Activated CD8-positive, alpha-beta memory T cell treated with anti-CD3 and anti-CD28 coated beads for 36 hours (primary cell): ENCODE measurements around the gene WASF3. TPM values are rescaled to one million over a fixed set of nuclear protein-coding genes. Genes with fewer than 3 reads are reported as not detected.

Source experiments
- CTCF ChIA-PET: fragments of 350-600 bp; sonication (Branson Sonifier 250); formaldehyde crosslinking; loops from one replicate; lab custom pipeline; 2021; ENCODE audit warnings: antibody characterized with exemption; lab: Charles Lee
- POLR2A ChIA-PET: fragments of 350-600 bp; sonication (Branson Sonifier 250); formaldehyde crosslinking; loops from one replicate; lab custom pipeline; 2021; ENCODE audit warnings: antibody characterized with exemption; lab: Charles Lee
- total RNA-seq, 2 experiments: library from RNA; stranded (reverse); gene quantifications; one replicate each; pipeline ENCODE4 v1.2.3, GENCODE V29; 2021

WASF3 gene
- total RNA-seq, 2 experiments from 2014 or later, result 0.06 to 0.08 TPM

DNA sequence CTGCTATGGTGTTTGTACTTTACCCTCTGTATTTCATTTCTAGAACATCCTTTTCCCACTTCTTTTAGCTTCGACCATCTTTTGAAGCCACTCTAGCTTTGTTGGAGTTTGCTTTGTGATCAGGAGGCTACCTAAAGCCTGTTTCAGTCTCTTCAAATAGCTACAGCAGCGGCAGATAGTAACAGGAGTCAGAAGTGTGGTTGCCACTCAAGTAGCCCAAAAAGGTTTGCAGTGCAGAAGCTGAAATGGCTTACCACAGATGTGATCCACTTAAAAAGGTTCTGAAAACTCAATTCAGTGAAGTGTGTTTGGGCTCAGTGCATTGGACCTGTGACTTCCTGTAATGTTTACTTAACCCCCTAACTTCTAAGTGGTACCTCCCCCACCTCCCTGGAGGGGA lies 26.2 kb downstream of the WASF3 start:
- POLR2A ChIA-PET, result no interaction called here
- CTCF ChIA-PET, result no interaction called here

DNA sequence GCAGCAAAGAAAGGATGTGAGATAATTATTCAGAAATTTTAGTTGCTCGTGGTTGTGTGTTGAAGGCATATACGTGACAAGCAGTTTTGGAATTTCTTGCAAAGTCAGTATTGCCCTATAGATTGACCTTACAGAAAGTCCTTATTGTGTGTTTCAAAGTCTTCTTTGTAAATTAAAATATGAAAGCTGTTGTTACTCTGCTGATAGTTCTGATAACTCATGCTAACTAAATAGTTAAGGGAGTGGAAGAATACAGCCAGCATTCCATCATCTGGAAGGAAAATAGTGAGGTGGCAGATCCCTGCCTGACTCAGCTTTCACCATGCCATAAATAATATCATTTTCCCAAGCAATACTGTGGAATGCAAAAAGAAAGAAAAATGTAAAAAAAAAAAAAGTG lies 27.2 kb downstream of the WASF3 start:
- CTCF ChIA-PET, result no interaction called here

DNA sequence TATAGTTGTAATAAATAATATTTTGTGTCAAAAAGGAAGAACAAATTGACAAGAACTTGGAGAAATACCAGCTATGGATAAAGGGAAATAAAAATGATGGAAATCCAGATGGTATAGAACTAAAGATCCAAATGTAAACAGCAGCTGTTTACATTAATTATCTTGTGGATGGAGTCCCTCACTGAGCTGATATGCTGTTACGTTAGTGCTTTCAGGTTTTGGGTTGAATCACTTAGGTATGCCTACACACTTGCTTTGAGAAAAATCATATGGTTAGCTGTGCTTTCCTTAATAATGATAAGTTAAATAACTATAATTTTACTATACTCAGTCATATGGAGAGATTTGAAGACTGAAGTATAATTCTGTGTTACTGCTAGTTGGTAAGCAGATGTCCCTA lies 27.7 kb downstream of the WASF3 start:
- POLR2A ChIA-PET, result no interaction called here
- CTCF ChIA-PET, result interaction anchor here (0.5 kb wide), 1 partner anchor 346 kb away, joined by 4 read pairs; no protein-coding TSS in a partner anchor

More for the DNA sequence above, 27.2 kb downstream of the WASF3 start:
- POLR2A ChIA-PET, result no interaction called here

DNA sequence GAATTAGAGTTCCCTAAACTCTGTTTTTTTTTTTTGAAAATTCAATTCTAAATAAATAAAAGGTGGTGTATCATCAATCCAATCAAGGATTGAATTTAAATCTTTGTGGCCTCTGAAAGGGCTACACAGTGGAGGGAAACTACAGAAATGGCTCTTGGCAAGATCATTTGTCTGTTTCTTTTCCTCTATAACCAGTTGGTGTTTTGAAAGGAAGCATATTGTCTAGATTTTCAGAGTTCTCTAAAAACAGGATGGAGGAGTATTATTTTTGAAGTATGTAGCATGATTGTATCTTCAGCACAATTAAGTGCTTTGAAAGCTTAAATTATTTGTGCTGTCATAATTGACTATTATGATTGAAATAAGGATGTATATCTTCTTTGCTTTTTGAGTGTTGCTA lies 29.8 kb downstream of the WASF3 start:
- POLR2A ChIA-PET, result no interaction called here
- CTCF ChIA-PET, result interaction anchor here (1.6 kb wide), 1 partner anchor 111 kb away, joined by 3 read pairs; no protein-coding TSS in a partner anchor

DNA sequence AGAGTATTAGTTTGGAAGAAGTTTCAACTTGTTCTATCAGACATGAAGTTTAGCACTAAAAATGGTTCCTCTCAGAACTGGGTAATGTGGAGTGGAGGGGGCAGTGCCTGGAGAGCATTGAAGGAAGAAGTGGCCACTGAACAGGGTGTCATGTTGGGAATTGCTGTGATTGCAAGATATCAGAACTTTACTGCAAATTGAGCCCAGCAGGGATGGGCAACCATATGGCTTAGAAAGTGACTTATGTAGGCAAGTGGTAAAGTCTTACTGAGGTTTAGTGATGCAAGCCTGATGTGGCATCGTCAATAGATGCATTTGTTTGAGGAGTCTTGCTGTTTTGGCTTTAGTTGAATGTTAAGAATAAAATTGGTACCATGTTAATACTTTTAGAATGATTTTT lies 31.7 kb downstream of the WASF3 start:
- ChIA-PET POLR2A (no interaction called here), CTCF (no interaction called here)

DNA sequence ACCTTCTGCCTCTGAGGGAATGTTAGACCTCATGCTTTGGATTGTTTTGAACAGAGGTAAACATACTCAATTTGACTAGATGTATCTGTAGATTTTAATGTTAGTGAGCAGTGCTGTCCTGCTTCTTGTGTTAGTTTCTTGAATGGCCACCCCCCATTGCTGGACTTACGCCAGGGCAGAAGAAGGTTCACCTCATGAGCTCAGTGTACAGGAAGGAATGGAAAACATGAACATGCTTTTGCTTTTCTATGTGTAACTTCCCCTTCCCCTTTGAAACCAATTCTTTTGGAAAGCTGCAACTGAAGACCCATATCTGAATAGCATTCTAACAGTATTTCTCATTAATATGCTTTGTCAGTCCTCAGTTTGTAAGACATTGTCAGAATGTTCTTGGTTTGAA lies 32.3 kb downstream of the WASF3 start:
- ChIA-PET POLR2A (no interaction called here), CTCF (no interaction called here)

DNA sequence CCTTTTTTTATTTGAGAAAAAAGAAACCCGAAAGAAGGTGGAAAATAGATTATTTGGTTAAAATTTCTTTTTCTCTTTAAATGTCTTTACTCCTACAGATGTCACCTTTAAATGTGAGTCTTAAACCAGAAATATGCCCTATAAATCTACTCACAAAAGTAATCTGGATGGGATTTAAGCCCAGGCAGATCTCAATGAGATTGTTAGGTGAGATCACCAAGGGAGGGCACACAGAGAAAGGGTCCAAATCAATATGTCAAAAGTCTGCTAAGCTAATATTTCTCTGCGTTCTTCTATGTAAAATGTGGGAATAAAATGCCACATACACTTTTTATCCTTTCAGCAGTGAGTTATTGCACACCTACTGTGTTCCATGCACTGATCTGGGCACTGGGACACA lies 32.9 kb downstream of the WASF3 start:
- ChIA-PET POLR2A (no interaction called here), CTCF (no interaction called here)

DNA sequence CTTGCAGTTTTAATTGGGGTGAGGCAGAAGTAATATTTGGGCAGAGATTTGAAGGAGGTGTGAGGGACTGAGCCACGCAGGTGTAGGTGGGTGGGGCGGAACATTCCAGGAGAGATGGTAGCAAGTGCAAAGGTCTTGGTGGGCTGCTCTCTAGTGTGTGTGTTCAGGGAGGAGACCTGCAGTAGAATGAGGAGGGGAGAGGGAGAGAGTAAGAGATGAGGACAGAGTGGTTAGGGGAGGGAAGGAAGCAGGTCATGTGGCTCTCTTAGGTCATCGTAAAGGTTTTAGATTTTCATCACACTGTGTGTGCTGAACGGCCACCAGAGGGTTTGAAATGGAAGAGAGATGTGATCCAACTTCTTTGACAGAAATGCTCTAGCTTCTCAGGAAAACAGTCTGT lies 33.5 kb downstream of the WASF3 start:
- CTCF ChIA-PET, result no interaction called here

DNA sequence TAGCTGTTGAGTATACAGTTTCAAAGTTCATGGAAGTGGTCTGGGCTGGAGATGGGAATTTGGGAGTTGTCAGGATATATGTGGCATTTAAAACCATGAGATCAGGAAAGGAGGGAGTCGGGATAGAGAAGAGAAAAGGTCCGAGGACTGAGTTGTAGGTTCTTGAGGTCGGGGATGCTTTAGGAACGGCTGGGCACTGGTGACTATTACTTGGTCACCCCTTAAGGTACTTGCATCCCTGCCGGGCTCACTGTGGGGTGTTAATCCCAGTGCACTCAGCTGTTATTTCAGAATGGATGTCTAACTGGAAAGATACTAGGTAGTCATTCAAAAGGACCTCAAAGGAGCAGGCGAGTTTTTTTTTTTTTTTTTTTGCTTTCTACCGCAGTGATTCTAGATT lies 34.2 kb downstream of the WASF3 start:
- CTCF ChIA-PET, result no interaction called here
- POLR2A ChIA-PET, result no interaction called here

More for the DNA sequence above, 33.5 kb downstream of the WASF3 start:
- POLR2A ChIA-PET, result no interaction called here

DNA sequence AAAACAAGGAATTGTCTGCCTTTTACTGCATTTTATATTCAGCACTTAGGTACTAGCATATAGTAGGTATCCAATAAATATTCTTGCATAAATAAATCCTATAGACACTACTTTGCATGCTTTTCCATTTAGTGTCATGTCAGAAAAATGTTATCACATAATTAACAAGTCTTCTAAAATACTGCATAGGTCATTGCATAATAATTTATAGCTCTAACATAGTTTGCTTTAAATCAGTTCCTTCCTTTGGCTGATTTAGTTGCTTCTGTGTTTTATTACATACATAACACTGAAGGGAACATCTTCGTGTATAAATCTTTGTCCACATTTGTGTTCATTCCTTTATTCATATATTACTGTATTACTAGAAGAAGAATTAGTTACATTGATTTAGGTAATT lies 36.2 kb downstream of the WASF3 start:
- CTCF ChIA-PET, result no interaction called here

DNA sequence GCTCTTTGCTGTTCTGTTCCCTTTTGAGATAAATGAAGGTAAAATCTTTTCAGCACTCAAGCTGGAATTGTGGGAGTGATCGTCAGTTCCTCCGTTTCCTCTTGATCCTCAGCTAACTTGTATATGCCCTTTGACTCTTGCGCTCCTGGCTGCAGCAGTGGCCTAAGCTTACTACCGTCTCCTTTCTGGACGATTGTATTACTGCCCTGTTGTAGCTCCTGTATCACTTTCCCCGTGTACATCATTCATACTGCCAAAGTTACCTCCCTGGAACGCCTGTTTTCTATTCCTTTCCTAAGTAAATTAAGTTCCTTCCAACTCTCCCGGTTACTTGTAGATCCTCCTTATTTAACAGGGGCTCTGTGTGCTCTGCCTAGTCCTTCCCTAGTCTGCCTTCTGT lies 36.9 kb downstream of the WASF3 start:
- ChIA-PET POLR2A (no interaction called here), CTCF (no interaction called here)

More for the DNA sequence above, 36.2 kb downstream of the WASF3 start:
- POLR2A ChIA-PET, result no interaction called here

DNA sequence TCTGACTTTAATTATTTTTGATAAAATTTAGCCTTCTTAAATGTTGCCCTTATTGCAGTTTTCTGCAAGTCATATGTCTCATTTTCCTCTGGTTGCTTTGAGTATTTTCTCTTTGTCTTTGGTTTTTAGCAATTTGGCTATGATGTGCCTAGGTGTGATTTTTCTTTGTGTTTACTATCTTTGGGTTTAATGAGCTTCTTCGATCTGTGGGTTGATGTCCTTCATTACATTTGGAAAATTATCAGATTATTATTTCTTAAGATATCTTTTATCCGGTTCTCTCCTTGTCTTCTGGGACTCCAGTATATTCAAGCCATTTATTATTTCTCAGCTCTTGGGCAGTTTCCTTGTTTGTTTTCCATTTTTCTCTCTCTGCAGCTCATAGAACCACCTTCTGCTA lies 39.0 kb downstream of the WASF3 start:
- CTCF ChIA-PET, result no interaction called here

DNA sequence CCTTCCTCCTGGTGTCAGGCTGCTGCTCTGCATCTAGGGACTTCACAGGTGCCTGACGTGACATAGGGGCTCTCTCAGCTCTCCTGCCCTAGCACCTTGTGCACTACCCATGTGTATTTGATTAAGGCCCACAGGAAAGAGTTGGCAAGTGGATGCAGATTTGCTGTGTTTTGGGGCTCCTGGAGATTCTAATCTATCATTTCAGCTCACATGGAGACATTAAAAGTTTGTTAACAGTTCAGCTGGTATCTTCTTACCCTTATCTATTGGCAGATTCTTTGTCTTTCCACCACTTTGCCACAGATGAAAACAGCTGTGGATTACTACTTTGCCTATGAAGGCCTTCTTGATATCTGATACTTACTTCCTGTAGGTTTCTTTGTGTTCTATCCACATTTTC lies 41.9 kb downstream of the WASF3 start:
- ChIA-PET CTCF (interaction anchor here (0.9 kb wide), 1 partner anchor 23 kb away, joined by 4 read pairs; no protein-coding TSS in a partner anchor), POLR2A (no interaction called here)

More for the DNA sequence above, 39.0 kb downstream of the WASF3 start:
- POLR2A ChIA-PET, result no interaction called here

DNA sequence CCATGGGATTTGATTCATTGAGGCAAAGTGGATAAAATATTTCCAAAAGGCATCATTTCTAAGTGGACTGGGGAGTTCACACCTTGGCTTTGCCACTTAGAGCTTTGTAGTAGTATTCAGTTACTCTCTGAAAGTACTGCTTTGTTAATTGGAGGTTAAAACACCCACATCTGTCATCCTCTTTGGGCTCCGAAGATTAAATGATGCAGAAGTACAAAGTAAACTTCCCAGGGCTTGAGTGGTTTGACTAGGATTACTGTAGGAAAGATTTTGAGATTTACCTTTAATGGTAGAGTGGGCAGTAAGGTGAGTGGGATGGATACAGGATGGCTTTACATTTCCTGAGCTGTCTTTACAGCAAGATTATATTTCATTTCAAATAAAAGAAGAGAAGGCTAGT lies 42.4 kb downstream of the WASF3 start:
- CTCF ChIA-PET, result no interaction called here
- POLR2A ChIA-PET, result no interaction called here

DNA sequence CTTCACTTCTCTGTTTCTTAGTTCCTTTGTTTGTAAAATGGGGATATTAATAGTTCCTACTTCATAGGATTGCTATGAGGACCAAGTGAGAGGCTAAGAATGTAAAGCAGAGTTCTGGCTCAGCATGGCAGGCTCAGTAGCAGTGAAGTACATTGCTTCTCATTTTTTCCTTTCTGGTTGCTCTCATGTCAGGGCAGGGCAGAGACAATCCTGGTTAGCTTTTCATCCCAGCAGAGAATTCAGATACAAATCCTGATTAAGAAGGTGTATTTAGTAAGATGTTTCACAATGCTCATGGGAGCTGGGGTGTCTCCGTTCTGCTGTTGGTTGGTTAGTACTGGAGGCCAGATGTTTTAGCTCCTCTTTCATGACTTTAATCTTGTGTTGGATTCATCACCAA lies 42.9 kb downstream of the WASF3 start:
- ChIA-PET POLR2A (no interaction called here), CTCF (no interaction called here)

DNA sequence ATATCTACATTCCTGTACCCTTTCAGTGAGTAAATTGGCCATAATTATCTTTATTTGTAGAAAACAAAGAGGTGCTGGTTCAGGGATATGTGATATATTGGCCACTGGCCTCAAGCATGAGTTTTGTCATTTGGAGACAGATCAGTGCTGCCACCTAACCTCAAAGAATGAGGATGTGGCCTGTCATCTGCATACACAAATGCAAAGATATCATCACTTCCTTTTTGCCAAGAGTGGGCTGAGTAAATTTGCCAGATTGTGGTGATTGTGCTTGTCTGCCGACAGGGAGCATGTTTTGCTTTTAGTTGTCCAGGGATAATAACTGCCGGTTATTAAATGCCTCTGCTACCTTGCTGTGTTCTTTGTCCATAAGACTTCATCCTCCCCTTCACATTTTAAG lies 44.2 kb downstream of the WASF3 start:
- CTCF ChIA-PET, result no interaction called here

DNA sequence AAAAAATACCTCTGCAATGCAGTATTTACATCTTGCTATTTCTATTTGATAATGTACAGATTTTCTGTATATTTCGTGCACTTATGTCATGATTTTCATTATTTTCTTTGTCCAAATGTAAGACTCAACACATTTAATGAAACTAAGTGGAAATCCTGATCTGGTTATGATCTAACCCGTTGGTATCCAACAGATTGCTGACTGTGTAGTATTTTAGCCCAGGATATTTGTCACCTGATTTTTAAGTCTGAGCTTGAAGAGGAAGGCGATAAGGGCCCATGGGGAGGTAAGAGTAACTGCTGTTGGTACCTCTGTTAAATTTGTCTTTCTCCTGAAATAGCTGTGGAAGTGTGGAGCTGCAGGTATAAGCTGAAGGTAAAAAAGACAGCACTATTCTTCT lies 45.3 kb downstream of the WASF3 start:
- ChIA-PET CTCF (no interaction called here), POLR2A (no interaction called here)

More for the DNA sequence above, 44.2 kb downstream of the WASF3 start:
- POLR2A ChIA-PET, result no interaction called here

DNA sequence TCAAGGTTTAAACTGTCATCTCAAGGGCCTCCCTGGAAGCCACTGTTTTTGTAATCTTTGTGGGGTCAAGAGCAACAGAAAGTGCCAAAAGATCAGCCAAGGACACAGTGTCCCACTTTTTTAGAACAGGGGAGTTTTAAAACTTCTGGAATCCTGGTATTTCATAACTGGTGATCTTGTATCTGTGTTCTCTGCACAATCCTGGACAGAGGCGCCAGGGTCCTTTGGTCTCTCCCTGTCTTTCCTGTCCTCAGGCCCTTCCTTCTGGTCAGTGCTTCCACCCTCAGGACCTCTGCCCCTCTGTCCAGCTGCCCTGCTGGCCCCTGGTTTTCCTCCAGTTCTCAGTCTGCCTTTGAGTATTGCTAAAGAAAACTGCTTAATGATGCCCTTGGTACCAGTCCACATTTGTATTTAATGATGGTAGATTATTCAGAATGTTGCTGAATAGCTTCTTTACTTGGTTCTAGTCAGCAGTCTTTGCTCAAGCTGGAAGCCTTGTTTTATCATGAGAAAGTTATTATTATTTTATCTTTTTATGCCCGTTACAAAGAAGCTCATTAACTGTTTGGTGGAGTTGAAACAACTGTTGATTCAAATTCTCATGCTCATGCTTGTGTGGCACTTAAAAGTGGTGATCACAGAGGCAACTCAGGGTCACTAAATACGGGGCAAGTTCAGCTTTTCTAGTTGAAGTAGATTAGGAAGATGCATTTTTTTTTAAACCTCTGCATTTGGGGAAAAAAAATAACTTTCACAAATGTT lies 47.5 kb downstream of the WASF3 start:
- ChIA-PET CTCF (no interaction called here), POLR2A (no interaction called here)

DNA sequence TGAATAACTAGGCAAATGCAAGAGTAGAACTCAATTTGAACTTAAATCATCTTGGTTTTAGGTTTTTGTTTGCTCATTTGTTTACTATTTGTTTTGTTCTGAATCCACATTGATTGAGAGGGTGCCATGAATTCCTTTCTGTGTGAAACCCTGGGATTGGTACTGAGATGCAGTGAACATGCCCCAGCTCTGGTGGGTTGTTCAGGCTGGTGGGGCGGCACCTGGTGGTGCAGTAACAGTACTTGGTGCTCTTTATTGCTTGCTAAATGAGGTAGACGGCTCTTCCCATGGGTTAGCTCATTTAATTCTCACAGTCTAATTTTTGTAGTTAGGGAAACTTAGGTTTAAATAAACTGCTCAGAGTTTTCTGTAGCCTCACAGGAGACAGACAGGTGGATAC lies 48.4 kb downstream of the WASF3 start:
- CTCF ChIA-PET, result no interaction called here

DNA sequence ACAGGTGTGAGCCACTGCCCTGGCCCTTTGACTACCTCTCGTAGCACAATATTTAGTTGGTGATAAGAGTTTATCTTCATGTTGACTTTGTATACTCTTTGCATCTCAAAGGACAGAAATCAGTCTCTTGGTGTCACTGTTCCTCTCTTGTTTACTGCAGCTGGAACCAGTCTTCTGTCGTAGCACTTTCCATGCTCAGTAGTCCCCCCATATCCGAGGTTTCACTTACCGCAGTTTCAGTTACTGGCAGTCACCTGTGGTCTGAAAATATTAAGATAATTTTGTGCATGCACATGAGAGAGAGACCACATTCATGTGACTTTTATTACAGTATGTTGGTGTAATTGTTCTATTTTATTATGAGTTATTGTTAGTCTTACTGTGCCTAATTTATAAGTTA lies 49.1 kb downstream of the WASF3 start:
- CTCF ChIA-PET, result interaction anchor here (0.7 kb wide), 1 partner anchor 71 kb away, joined by 3 read pairs; no protein-coding TSS in a partner anchor
- POLR2A ChIA-PET, result no interaction called here

More for the DNA sequence above, 48.4 kb downstream of the WASF3 start:
- POLR2A ChIA-PET, result no interaction called here

DNA sequence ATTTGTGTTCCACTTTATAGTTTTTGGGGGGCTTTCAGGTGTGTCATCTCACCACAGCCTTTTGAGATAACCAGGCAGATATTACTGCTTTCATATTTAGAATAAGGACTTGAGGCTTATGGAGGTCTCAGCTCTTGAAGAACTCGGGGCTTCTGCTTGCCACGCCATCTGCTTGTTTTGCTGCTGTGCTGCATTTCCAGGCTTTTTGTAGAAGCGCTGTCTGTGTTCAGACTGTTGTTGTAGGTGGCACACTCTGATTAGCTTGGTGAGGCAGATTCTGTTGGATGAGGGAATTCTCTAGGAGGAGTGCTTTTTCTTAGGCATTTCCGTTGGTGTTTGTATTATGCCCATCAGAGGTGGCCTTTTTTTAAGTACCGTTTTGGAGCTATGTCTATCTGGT lies 57.2 kb downstream of the WASF3 start:
- ChIA-PET POLR2A (no interaction called here), CTCF (no interaction called here)
